ENCODE data around the gene FAM107B.
A peak's percentile ranks its signal among the peaks of the same experiment; 100 is the strongest.

The FAM107B gene

DNA sequence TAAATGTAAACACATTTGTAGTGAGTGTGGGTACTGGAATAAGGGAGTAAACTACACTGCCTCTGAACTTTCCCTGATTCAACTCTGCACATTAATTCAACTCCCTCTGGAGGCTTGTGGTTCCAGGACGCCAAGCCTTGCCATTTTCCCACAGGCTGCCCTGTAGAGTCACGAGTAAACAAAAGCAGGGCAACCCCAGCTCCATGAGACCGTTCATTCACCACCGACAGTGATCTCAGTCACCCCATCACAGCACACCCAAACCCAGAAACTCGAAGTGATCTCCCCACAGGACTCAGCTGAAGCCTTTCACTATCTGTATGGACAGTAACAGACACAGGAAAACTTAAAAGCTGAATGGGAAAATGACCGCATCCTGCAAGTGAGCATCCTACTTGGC, 225.2 kb downstream of the FAM107B start:
- DNase-seq, result no peak

DNA sequence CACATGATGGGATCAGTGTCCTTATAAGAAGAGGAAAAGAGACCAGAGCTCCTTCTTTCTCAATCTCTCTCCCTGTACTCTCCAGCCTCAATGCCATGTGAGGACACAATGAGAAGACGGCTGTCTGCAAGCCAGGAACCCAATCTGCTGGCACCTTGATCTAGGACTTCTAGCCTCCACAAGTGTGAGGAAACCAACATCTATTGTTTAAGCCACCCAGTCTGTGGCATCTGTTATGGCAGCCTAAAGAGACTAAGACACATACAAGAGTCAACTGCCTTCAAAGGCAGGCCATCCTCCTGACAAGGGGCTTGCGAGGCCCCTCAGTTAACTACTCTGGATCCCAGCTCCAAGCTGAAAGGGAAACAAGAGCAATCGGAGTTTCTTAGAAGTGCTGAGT, 225.7 kb downstream of the FAM107B start:
- no peak for DNase-seq

- no peak for DNase-seq
Observed at GRCh38 chr10:14548474-14548873, 226.2 kb downstream of the FAM107B start.

DNA sequence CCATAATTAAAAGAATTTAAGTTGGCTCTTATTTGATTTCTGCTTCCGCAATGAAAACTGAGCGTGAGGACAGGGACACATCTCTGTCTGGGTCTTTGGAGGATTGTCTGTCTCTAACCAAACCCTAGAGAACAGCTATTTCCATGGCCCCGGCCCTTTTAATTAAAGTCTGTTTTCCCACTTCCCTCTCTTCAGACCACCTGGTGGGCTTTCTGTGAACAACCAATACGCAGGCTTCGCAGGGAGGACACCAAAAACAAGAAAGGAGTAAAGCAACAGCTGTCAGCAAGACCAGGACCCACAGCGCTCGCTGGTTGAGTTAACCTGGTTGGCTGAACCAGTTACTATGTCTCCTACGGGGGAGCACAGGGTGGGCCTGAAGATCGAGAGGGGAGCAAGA, 226.9 kb downstream of the FAM107B start:
- DNase-seq, result no peak

- DNase-seq, result no peak
Observed at GRCh38 chr10:14545827-14546226, 228.9 kb downstream of the FAM107B start.

GRCh38 chr10:14543904-14544210, 230.8 kb downstream of the FAM107B start:
- DNase-seq, result no peak

DNA sequence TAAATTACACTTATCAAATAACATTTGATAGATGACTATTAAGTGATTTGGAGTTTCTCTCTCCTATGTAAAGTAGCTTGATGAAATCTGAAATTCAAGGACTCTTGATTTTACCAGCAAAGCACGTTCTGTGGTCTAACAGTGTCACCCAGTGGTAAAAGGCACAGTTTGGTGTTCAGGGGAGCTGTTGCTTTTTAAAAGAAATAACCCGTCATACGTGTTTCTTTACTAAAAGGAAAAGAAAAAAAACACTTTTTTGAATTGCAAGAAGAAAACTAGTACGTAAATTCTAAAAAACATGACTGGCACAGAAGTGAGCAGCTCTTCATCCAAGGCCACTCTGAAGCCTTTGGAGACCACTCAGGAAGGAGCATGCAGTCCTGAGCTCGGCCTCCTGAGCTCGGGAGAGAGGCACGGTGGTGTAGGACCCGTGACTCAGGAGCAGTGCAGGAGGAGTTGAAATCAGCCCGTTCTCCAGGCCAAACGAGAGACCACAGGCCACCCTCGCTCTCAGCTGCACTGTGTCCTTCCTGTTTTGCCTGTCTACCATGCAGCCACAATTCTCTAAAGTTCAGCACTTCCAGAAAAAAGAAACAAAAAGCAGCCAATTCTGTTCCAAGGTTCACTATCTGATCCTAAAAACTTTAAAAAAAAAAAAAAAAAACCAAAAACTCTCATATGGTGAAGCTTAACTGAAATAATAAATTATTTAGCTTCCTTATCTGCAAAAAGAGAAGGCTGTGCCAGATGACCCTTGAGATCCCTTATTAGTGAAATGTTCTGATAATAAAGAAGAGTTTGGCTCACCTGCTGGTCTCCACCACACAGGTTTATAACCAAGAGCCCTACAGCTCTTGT, 231.4 kb downstream of the FAM107B start:
- peak in 1 of 2 donors; percentile 31 for DNase-seq

GRCh38 chr10:14541379-14541778, 233.3 kb downstream of the FAM107B start:
- no peak for DNase-seq

DNA sequence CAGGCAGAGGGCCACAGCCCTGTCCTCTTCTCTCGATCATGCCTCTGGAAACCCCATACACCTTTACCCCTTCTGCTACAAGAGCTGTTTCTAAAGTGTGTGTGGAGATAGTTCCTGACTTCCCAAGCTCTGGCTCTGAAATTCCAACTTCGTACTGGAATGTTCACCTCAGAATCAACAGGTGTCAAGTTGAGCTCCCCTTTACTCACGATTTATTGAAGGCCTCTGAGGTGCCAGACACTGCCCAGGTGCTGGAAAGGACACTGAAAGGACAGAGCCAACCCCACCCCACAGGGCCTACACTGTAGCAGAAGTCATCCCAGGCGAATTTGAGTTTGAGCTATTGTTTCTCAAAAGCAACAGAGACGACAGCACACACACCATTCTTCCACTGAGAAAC, 234.1 kb downstream of the FAM107B start:
- DNase-seq, result no peak

- no peak for DNase-seq
Observed at GRCh38 chr10:14540062-14540461, 234.6 kb downstream of the FAM107B start.

DNA sequence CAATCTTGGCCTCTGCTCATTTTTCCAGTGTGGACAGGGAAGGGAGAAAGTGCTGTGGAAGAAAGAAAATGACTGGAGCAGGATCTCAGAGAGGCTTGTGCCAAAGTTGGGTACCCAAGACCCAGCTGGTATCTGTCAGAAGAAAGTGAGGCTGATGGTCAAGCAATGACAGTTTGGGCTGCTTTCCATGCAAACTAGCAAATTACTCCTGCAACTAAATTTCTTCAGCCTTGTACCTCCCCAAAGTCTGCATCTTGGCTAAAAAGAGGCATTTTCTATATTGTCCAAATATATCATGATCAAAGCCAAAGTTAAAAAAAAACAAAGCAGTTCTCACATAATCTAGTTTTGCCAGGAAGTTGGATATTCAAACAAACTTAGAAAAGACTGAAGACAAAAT, 235.5 kb downstream of the FAM107B start:
- no peak for DNase-seq

DNA sequence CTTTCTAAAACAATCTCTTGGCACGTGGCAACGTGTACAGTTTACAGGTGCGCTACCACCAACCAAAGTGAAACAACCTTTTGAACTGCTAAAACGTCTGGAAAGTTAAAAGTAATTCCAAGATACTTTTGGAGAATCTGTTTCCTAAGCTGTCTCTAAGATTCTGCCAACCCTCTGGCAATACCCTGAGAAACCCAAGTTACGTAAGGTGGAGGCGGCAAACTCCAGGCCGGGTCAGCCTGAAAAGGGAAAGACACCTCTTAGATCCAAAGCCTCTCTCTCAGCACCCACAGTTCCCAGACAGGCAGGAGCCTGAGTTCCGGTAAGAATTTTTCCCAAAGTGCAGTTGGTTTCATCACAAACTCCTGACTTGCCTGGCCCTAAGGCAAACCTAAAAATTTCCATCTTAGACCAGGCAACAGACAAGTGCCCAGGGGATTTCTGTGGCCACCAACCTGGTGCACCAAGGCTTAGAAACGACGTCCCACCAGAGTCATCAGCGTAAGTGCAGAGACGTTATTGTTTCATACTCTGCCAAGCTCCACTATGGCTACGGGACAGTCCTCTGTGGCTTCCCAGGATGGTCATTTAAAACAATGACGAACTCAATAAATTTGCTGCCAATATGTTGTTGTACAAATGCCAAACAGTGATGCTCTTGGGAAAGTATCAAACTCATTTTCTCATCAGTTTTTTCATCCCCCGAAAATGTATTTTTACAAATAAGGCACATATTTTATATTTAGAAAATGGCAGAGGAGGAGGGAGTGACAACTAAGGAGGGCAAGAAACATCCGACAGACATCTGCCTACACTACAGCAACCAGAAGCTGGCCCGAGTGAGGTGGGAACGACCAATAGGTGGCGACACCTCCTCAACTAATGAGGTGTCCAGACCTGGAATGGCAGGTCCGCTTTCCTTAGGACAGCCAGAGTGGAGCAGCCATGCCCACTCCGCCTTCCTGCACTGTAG, 238.2 kb downstream of the FAM107B start:
- DNase-seq, result peak; percentile 64 to 66

GRCh38 chr10:14535457-14536130, 239.1 kb downstream of the FAM107B start:
- DNase-seq, result no peak

- no peak for DNase-seq
Observed at GRCh38 chr10:14534152-14534551, 240.5 kb downstream of the FAM107B start.

GRCh38 chr10:14533295-14533694, 241.4 kb downstream of the FAM107B start:
- DNase-seq, result no peak

DNA sequence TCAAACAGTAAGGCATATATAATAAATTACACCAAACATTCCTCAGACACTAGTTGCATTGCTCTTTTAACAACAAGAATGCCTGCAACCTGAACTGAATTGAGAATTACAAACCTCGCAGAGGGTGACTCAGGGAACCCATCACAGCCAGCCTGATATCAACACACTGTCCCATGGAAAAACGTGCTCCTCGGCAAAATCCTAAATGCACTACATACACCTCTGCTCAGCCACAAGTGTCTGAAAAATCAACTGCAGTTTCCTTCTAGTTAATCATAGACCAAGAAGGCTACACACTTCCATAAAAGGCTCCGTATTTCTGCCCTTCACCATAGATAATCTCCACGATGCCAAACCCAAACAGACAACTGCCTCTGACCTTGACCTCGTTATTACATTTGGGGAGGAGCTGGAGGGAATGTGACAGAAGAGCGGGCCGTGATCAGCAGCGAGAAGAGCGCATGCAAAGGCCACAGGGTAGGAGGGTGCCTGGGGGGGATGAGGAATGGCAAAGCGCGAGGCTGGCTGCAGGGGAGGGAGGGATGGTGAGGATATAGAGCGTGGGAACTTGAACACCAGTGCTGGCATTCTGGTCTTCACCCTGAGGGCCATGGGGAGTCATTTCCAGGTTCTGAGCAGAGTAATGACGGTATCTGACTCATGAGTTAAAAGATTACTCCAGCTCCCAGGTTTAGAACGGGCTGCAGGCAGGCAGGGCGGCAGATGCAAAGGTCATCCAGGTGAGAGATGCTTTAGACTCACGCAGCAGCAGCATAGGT, 242.0 kb downstream of the FAM107B start:
- DNase-seq, result no peak

DNA sequence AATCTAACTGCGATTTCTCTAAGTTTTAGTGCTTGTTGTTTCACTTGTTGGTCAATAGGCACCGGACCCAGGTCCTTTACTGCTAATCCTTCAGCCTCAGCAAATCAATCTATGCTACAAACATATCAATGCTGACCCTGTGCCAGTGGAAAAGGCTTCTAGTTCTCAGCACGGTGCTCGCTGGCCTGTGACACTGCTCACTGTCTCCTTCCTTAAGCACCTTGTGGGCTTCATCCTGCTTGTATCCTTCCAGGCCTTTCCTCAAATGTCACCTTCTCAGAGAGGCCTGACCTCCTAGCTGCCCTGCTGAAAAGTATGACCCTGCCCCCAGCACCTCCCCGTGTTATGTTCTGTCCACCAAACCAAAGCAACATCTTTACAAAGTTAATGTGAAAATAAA, 242.7 kb downstream of the FAM107B start:
- DNase-seq, result no peak

- no peak for DNase-seq
Observed at GRCh38 chr10:14530465-14530864, 244.2 kb downstream of the FAM107B start.

DNA sequence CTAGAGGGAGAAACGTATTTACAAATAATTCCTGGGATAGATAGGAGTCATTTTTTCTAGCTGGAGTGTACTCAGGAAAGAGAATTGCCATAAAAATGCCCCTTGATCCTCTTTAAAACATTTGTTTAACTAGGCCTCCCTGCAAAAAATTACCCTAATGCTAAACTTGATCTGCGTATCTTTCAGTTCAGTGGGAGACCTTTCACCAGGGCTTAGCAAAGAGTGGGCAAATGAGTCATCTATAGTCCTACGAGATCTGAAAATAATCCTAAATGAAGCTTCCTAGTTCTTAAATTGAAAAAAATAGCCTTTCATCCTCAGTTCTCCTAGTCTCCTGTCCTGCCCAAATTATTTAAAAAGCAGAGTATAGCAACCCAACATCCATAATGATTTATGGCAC, 245.3 kb downstream of the FAM107B start:
- no peak for DNase-seq

DNA sequence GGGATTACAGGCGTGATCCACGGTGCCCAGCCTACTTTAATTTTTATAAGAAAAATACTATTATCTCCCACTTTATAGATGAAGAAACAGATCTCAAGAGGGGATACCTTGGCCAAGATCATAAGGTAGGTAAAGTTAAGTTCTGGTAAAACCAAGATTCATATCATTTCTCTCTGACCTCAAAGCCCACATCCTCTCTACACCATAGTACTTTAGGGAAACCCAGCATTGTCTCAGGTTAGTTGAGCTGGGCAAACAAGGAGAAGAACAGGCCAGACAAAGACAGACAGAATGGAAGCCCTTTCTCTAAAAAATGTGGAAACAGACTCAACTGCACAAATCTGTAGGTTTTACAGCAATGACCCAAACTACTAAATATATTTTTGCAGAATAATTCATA, 246.2 kb downstream of the FAM107B start:
- no peak for DNase-seq

- DNase-seq, result no peak
Observed at GRCh38 chr10:14527915-14528314, 246.8 kb downstream of the FAM107B start.

DNA sequence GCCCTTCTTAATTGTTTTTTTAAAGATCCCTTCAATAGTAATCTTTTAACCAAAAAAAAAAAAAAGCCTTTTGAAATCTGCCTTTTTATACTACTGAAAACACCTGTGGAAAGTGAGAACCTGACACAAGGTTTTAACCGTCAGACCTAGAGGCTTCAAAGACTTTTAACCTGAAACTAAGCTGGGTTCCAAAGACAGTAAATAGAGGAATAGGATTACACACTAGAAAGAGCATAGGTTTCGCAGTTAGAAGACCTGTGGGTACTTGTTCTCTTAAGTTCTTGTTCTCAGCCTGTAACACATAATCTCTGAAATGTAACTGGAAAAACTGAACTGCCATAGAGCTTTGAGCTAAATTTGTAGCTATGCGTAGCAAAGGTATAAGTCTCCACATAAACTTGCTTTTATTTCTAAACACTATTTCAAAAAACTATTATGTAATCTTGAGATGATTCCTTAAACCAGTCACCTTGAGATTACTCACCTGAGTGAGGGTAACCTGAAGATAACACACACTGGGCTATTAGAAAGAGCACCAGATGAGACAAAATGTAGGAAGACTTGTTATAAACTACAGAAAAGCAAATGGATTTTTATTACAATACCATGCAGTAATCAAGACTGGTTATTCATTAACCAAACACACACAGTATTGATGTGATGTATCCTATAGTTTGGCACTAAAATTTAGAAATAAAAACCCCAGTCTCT, 247.4 kb downstream of the FAM107B start:
- no peak for DNase-seq

All from stimulated activated CD4-positive, alpha-beta T cell treated with anti-CD3 and anti-CD28 coated beads, Interleukin-2, amount 100 ng/mL, for 24 hours (primary cell).